GM18873 (cell line): ENCODE results near the gene FAR2.

ENCODE experiments used
- ATAC-seq: cut with Tn5 transposase; IDR thresholded peaks from one replicate; pipeline ENCODE4 v1.9.1; 2021; ENCODE audit warnings: mild to moderate bottlenecking, moderate library complexity, moderate number of reproducible peaks; ENCODE audit not compliant: unreplicated experiment, low FRiP score

FAR2 gene

DNA sequence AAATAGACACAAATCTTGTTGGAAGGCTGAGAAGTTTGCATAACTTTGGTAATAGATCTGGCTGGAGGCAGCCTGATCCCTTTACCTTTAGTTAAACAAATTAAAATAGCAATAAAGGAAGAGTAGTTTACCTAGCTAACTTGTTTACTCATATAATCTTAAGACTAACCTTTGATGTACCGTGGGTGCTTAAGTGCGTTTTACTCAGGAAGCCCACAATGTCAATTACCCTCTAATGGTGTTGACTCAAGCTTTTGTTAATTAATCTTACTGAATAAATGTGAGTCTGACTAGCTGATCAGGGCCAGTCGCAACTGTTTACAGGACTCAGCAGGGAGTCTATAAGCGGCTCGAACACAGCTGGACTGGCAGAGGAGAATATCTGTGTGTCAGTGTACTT, 51.5 kb downstream of the FAR2 start:
- no peak for ATAC-seq

- no peak for ATAC-seq
Observed at GRCh38 chr12:29201296-29201695, 52.2 kb downstream of the FAR2 start.

DNA sequence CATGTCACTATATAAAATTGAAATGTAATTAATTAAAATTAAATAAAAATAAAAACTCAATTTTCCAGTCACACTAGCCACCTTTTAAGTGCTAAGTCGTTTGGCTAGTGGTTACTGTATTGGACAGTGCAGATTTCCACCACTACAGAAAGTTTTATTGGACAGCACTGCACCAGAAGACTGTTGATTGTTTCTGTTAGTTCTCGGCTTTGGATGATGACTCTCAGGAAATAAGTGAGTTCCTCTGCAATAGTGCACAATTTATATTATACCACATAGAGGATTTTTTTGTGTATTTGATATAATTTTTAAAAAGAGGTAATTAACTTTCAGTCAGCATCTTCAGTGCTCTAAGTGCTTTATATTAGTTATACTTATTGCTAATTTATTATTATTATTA, 52.7 kb downstream of the FAR2 start:
- ATAC-seq: no peak

- ATAC-seq: no peak
Observed at GRCh38 chr12:29204521-29204920, 55.4 kb downstream of the FAR2 start.

- ATAC-seq: no peak
Observed at GRCh38 chr12:29207120-29207519, 58.0 kb downstream of the FAR2 start.

DNA sequence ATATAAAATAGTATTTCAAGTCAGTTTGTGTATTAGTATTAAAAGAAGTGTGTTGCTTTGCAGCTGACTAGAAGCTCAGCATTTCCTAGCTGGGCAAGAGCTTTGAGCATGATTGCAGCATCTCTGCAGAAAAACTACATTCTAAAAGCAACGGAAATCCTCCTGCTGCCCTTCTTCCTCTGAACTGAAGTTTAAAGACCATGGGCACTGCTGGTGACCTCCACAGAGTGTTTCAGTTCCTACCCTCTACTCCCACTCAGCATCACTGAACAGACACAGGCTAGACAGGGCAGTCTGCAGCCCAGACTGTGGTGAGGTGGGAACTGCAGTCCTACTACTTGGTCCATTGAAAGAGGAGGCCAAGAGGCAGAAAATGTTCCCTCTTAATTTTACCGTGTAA, 59.0 kb downstream of the FAR2 start:
- no peak for ATAC-seq

DNA sequence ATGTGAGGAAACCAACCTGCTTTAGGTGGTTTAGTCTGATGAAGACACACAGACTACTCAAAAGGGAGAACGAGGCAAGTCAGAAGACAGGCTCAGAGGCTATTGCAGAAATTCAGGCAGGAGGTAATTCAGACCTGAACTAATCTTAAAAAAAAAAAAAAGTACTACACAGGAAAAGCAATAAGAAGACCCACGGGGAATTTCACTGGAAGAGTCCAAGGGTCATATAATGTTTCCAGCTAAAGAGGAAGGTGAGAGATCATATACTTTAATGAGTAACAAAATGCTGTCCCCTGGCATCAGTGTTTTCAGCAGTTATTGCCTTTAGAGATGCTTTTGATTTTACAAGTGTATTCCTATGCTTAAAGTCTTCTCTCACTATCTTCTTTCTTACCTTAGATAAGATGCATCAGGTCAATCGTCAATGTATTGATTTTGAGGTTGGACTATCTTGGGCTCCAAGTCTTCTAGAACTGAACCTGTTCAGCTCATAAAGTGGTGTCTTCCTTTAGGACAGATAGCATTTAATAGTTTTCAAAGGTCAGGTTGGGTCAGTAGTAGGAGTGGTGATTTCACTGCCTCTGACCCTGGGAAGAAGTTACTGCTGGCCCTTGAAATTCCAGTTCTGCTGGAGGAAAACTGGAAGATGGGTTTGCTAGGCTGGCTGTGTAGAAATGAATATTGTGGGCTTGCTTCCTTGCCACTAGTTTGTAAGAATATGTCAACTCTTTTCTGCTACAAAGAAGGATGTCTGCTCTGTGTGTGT, 60.0 kb downstream of the FAR2 start:
- no peak for ATAC-seq

DNA sequence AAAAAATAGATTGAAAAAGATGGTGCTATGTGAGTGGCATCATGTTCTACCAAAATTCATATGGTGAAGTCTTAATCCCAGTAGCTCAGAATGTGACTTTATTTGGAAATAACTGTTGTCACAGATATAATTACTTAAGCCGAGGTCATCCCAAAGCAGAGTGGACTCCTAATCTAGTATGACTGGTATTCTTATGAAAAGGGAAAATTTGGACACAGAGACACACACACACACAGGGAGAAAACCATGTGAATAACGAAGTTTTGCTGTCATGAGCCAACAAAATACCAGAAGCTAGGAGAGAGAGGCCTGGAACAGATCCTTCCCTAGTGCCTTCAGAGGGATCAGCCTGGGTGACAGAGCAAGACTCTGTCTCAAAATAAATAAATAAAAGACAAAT, 62.6 kb downstream of the FAR2 start:
- no peak for ATAC-seq

GRCh38 chr12:29212682-29213403, 63.8 kb downstream of the FAR2 start:
- no peak for ATAC-seq

GRCh38 chr12:29216266-29216665, 67.2 kb downstream of the FAR2 start:
- no peak for ATAC-seq

GRCh38 chr12:29216797-29217575, 67.9 kb downstream of the FAR2 start:
- ATAC-seq: no peak

DNA sequence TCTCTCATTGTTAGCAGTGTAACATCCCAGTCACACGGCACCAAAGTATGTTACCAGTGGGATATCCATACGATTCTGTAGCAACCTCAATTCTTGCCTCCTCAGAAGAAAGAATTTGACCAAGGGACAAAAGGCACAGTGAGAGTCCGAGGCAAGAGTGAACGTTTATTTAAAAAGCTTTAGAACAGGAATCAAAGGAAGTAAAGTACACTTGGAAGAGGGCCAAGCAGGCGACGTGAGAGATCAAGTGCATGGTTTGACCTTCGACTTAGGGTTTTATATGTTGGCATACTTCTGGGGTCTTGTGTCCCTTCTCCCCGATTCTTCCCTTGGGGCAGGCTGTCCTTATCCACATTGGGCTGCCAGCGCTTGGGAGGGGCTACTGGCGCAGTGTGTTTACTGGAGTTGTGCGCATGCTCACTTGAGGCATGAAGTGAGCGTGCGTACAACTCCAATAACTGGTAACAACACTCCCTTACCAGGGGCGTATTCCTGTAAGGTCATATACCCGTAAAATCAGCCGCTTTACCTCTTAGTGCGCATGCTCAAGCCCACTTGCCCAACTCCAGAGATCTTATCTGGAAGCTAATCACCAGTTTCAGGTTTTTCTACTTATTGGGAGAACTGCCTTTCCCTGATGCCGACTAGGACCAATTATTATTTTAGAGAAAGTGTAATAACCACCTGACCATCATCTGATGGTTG, 71.7 kb downstream of the FAR2 start:
- ATAC-seq: no peak

- ATAC-seq: no peak
Observed at GRCh38 chr12:29222200-29222599, 73.1 kb downstream of the FAR2 start.

DNA sequence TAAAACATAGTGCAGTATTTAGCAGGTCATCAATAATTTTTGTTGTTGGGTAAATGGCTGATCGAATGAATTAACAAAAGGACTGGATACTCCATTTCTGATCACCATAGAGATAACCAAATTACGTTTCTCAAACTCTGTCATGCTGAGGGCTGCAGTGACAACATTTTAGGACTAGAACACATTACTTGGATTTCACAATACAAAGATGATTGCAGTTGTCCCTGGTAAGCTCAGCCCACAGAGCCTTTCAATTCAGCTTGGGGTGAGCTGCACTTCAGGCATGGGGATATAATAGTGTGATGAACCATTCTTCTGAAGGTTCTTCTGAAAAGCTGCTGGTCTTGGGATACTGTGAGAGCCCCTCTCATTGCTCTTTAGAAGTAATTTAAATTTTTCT, 74.3 kb downstream of the FAR2 start:
- ATAC-seq: no peak

- ATAC-seq: no peak
Observed at GRCh38 chr12:29223956-29224543, 75.0 kb downstream of the FAR2 start.

DNA sequence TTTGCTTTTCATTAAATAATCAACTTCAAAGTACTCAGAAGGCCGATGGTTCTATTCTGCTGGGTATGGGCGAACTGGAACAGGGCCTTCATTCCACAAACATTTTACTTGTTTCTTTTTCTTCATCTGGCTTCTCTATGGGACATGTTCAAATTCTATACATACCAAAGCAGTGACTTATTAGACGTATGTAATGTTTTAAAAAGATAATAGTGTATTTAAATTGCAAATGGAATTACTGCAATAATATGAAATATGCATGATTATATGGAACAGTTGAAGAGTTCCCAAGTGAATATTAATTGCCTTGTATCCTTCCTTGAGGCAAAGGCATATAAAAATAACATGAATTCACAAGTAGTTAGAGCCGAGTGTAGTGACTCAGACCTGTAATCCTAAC, 75.5 kb downstream of the FAR2 start:
- no peak for ATAC-seq

DNA sequence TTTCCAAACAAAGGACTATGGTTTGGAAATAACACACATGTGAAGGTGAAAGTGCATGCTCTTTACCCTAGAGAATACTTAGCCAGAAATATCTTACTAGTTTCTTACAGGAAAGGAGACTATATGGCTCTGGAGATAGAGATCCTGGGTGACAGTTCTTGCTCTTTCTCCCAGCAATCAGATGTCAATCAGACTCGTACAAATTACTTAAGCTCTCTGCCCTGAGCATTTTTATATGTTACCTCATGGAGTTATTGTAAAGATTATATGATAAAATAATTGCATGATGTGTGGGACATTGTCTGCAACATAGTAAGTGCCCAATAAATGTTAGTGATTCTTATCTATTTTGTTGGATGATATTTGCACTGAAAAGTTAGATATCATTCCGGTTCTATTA, 76.8 kb downstream of the FAR2 start:
- ATAC-seq: no peak

- ATAC-seq: no peak
Observed at GRCh38 chr12:29226616-29227015, 77.5 kb downstream of the FAR2 start.

DNA sequence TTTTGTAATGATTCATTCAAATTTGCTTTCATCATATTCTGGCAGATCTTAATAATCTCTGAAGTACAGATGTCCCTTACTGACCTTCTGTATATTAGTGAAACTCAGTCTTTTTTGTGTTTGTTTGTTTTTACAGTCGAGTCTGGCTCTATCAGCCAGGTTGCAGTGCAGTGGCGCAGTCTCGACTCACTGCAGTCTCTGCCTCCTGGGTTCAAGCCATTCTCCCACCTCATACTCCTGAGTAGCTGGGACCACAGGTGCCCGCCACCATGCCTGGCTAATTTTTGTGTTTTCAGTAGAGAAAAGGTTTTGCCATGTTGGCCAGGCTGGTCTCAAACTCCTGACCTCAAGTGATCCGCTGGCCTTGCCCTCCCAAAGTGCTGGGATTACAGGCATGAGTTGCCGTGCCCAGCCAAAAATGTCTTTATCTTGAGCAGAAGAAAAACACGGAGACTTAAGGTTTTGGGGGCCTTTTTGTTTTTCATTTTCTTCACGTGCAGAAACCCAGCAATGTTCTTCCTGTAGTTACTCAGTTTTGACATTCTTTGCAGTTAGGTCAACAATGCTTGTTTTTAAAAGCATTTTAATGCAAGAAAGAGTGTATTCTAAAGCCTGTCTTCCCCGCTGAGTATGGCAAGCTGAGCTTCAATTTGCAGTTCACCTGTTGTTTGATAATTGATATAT, 79.5 kb downstream of the FAR2 start:
- no peak for ATAC-seq

DNA sequence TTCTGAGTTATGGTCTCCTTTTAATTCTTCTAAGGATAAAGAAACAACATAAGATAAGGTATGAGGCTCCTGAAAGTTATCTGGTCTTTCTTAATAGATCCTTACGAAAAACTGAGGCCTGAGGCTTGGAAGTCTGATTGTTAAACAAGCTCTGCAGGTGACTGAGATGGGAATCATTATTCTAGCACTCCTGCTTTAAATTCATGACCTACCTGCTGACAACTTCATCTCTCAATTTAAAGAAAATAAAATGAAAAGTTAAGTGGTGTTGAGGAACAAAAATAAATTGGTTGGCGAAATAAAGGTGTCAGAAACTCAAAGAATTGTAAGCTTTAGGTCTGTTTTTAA, 80.1 kb downstream of the FAR2 start:
- ATAC-seq: no peak
